Fibroblast of mammary gland (primary cell): Measurements from ENCODE around the gene GRB10.
"Not testable (repeated sequence)": the region's sequence is repeated elsewhere in the genome, so short reads cannot be mapped to it uniquely, and the experiment has no call there.

Experiments used
- DNase-seq: peaks from one replicate; pipeline ENCODE4 v3.0.0-alpha.2; 2010; ENCODE audit warnings: low read depth
- H3K4me3 ChIP-seq: 2 replicates; pipeline ENCODE4 v1.5.1; 2011; ENCODE audit warnings: low read depth, mild to moderate bottlenecking, low read length, moderate library complexity; ENCODE audit not compliant: control insufficient read depth
- TF ChIP-seq, protein P1 (sequence below): conservative IDR thresholded peaks from 2 replicates; pipeline ENCODE4 v1.5.1; 2011; ENCODE audit warnings: low read depth, low read length, inconsistent platforms; ENCODE audit not compliant: control insufficient read depth, insufficient read depth

The GRB10 gene

DNA sequence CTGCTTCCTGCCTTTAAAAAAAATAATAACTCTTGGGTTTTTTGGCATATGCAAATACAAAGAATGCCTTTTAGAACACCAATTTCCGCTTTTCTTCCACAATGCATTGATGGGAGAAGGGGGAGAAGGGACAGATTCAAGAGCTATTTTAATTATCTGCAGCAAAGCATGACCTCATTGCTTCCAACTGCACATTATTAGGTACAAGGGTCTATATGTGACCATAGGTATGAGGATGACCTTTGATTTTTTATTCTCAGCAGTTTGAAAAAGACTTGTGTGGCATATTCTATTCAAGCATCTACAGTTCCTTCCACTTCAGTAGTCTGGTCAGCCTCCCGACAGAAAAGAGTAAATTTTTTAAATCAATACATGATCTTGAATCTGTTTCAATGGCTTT is 39.7 kb downstream of the GRB10 start:
- H3K4me3 ChIP-seq, result no peak overlapping the region
- TF ChIP-seq, protein P1, sequence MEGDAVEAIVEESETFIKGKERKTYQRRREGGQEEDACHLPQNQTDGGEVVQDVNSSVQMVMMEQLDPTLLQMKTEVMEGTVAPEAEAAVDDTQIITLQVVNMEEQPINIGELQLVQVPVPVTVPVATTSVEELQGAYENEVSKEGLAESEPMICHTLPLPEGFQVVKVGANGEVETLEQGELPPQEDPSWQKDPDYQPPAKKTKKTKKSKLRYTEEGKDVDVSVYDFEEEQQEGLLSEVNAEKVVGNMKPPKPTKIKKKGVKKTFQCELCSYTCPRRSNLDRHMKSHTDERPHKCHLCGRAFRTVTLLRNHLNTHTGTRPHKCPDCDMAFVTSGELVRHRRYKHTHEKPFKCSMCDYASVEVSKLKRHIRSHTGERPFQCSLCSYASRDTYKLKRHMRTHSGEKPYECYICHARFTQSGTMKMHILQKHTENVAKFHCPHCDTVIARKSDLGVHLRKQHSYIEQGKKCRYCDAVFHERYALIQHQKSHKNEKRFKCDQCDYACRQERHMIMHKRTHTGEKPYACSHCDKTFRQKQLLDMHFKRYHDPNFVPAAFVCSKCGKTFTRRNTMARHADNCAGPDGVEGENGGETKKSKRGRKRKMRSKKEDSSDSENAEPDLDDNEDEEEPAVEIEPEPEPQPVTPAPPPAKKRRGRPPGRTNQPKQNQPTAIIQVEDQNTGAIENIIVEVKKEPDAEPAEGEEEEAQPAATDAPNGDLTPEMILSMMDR, result no peak
- DNase-seq, result no peak

- H3K4me3 ChIP-seq, result no peak overlapping the region
- no peak for DNase-seq
- TF ChIP-seq, protein P1, result no peak
These were observed 40.3 kb downstream of the GRB10 start for GRCh38 chr7:50742401-50742800.

DNA sequence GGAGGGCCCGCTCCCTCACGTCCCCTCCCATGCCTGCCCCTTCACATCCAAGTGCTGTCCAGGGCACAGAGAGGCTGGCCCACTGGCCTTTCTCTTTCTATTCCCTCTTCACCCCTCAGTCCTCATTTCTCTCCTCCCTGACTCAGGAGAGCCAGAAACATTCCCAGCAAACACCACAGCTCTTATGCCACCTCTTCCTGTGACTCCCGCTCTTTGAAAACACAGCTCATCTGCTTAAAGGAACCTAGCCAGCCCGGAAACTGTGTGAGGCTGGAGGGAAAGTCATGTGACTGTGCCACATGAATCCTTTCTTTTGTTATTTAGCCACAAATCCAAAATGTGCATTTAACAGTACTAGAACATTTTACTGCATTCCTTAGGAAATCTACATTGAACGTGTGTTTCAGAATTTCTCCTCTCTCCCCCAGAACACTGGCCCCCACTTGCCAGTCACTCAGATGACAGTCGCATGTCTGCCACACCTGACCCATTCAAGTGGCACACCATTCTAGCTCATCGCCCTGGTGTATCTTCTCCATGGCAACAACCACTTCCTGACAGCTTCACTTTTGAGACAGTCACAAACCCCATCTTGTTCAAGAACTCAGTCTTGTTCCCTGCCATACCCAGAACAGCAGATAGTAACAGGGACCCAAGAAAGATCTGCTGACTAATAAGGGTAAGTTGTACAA is 42.8 kb downstream of the GRB10 start:
- no peak overlapping the region for H3K4me3 ChIP-seq
- DNase-seq, result no peak
- TF ChIP-seq, protein P1, result no peak

DNA sequence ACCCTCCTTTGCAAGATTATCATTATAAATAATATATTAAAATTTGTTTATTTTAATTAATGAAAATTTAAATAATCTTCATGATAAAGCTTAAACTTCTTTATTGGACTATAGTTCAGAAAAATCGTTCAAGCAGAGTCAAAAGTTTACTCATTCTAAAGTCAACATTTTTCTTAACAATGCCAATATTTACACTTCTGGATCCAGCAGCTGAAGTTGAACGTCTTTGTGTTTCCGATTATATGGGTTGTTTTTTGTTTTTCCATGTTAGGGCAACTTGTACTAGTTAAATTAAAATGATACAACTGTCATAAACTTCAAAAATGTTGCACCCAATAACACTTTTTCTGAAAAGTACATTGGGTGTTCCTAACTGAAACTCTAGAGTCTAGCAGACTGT is 43.8 kb downstream of the GRB10 start:
- TF ChIP-seq, protein P1, result no peak
- H3K4me3 ChIP-seq, result no peak overlapping the region
- DNase-seq, result no peak

DNA sequence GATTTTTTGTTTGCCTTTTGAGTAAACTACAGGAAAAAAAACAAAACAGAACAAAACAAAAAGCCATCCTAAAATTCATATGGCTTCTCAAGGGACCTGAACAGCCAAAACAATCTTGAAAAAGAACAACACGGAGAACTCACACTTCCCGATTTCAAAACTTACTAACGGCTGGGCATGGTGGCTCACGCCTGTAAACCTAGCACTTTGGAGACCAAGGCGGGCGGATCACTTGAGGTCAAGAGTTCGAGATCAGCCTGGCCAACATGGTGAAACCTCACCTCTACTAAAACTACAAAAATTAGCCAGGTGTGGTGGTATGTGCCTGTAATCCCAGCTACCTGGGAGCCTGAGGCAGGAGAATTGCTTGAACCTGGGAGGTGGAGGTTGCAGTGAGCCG is 46.9 kb downstream of the GRB10 start:
- DNase-seq, H3K4me3 ChIP-seq: not testable (repeated sequence)

DNA sequence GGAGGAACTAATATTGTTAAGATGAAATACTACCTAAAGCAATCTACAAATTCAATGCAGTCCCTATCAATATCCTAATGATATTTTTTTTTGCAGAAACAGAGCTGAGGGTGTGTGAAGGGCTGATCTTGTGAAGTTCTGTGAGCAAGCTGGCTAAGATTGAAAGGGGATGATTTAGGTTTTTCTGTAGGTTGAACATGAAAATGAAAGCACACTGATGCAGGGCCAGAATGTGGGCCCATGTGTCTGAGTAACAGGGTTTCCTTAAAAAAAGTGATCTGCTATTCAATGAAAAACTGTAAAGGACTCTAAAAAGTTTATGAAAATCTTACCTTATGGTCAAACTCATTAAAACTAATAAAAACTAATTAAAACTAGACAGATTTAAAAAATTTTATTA is 47.4 kb downstream of the GRB10 start:
- TF ChIP-seq, protein P1, result no peak
- H3K4me3 ChIP-seq, result no peak overlapping the region

GRCh38 chr7:50734246-50734645 is 48.5 kb downstream of the GRB10 start:
- H3K4me3 ChIP-seq, result no peak overlapping the region
- TF ChIP-seq, protein P1, result no peak
- no peak for DNase-seq

More for the DNA sequence above, 47.4 kb downstream of the GRB10 start:
- no peak for DNase-seq
